ENCODE results near the gene TOR3A.

TOR3A gene

GRCh38 chr1:179066471-179066870 lies 15.4 kb upstream of the TOR3A start:
- FAIRE-seq (no peak), DNase-seq (ENCODE audit: low spot score) (no peak)

GRCh38 chr1:179077396-179077795 lies 4.5 kb upstream of the TOR3A start:
- DNase-seq (ENCODE audit: low spot score), result no peak
- FAIRE-seq, result no peak

GRCh38 chr1:179079113-179079761 lies 2.6 kb upstream of the TOR3A start:
- DNase-seq (ENCODE audit: low spot score) (peak; percentile 67), FAIRE-seq (peak; percentile 63)

DNA sequence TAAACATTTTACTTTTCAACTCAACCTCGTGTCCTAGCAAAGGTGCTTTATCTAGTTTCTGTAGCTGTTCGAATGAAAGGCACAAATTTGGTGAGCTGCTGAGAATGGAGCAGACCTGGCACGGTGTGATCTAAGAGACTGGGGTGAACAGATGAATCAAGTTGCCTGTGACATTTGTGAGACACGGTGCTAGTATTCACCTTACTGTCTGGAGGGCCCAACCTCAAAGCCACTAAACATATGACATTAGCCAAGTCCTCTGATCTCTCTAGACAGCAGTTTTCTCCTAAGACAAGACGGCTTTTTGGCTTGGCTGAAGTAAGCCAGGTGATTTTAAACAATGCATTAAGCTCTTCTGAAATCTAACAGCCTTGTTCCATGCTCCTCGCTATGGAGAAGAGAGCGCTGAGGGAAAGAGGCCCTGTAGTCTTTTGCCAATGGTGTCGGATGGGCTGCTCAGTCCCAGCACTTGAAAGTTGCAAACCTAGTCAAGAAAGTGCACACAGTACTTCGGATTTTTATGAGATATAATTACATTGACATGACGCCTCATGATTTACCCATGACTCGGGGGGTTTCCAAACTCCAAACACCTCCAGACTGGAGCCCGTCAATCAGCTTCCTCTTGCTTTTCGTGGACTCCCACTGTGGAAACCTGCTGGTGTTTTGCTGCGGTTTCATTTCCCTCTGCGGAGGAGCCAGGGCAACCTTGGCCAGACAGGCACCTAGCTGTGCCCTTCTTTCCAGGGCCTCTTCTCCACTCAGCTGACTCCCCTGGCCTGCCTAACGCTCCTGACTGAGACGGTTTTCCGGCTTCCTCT lies 794 bp upstream of the TOR3A start:
- no peak for FAIRE-seq
- no peak for DNase-seq (ENCODE audit: low spot score)

DNA sequence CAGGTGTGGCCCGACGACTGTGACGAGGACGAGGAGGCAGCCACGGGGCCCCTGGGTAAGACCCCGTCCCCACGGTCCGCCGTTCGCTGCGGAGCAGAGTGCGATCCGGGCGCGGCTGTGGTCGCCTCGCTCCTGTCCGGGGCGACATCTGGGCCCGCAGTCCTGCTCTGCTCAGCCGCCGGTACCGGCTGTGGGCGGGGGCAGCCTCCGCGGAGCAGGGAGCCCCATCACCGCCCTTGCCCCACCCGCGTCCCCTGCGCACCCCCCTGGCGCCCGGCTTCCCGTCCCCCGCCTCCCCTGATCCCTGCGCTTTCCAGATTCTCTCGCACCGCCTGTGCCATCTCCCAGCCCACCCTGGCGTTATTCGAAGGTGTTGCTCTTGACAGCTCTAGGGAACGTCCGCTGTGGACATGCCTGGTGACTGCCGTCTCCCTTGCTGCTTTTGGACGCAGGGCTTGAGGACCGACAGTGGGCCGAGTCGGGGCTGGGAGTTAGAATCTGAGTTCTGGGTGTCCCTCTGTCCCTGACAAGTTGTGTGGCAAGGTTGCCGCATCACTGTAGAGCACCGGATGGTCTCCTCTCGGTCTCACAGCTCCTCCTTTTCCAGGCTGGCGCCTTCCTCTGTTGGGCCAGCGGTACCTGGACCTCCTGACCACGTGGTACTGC lies 596 bp downstream of the TOR3A start:
- FAIRE-seq, result no peak
- peak; percentile 22 for DNase-seq (ENCODE audit: low spot score)

DNA sequence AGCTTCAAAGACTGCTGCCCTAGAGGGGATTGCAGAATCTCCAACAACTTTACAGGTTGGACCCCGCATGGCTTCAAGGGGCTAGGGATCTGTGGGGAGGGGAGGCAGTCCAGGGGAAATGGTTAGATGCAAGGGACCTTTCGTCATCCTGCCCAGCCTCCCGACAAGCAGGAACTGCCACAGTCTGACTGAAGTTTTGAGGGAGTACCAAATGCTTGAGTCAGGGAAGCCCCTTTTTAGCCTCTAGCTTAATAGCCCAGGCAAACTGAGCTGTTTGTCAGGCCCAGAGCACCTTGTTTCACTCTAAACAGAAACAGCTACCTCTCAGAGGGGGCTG lies 1.1 kb downstream of the TOR3A start:
- DNase-seq (ENCODE audit: low spot score), result no peak

DNA sequence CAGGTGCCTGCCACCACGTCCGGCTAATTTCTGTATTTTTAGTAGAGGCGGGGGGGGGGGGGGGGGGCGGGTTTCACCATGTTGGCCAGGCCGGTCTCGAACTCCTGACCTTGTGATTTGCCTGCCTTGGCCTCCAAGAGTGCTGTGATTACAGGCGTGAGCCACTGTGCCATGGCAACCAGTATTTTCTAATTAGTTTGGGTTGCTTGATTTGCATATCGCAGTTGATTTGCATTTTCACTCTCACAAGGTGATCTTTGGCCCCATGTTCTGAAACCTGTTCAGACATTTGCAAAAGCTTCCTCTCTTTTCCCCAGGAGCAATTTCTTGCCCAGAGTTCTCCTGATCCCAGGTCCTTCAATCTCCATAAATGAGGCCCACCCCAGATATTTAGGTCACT lies 1.7 kb downstream of the TOR3A start:
- DNase-seq (ENCODE audit: low spot score), result no peak
- FAIRE-seq, result no peak

More for the DNA sequence above, 1.1 kb downstream of the TOR3A start:
- no peak for FAIRE-seq

DNA sequence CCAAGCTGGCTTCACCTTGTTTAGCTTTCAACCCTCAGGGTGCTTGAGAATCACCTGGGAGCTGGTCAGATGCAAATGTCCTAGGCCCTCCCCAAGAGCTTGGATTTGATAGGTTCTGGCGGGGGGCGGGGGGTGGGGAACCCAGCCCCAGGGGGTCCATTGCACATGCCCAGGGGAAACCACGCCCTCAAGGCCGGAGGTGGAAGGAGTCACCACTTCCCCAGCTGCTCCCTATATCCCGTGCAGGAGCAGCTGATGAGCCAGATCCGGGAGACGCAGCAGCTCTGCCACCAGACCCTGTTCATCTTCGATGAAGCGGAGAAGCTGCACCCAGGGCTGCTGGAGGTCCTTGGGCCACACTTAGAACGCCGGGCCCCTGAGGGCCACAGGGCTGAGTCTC lies 5.8 kb downstream of the TOR3A start:
- no peak for FAIRE-seq
- no peak for DNase-seq (ENCODE audit: low spot score)

GRCh38 chr1:179089827-179090482 lies 8.1 kb downstream of the TOR3A start:
- FAIRE-seq, result no peak
- no peak for DNase-seq (ENCODE audit: low spot score)

DNA sequence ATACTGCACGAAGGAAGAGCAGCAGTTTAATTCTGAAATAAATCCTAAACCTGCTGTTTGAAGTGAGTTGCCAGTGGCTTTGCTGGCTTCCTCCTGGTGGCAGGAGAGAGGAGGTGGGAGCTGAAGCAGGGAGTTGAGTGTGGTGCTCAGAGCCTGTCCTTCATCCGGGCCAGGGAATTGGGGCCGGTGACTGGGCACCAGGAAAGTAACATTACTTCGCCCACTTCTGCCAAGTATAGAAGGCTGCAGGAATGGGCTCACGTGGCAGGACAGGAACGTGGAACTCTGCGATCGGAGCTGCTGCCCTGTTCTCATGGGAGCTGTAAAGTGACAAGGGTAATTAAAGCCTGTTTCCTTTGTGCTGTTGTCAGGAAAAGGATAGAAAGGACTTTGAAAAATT lies 8.7 kb downstream of the TOR3A start:
- DNase-seq (ENCODE audit: low spot score), result no peak
- FAIRE-seq, result no peak

- FAIRE-seq (no peak), DNase-seq (ENCODE audit: low spot score) (no peak)
These were observed 9.1 kb downstream of the TOR3A start for GRCh38 chr1:179090923-179091322.

DNA sequence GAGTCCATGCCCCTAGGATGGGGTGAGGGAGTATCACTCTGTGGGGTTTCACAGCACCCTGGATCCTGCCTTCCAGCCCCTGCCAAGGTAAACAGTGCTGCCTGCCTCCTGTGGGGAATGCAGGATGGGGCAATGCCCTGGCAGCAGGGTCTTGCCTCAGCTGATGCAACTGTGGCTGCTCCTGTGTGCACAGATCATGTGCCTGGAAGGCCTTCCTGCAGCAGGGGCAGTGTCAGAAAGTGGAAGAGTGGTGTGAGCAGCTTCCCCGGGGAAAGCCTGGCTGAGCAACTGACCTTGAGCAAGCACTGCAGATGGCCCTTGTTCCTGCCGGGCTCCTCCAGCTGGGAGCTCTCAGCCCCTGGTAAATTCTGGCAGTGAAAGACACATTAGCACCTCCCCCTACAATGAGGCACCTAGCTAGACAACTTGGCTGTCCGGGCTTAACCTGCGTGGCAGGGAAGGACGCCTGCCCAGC lies 9.9 kb downstream of the TOR3A start:
- no peak for FAIRE-seq
- DNase-seq (ENCODE audit: low spot score), result no peak

DNA sequence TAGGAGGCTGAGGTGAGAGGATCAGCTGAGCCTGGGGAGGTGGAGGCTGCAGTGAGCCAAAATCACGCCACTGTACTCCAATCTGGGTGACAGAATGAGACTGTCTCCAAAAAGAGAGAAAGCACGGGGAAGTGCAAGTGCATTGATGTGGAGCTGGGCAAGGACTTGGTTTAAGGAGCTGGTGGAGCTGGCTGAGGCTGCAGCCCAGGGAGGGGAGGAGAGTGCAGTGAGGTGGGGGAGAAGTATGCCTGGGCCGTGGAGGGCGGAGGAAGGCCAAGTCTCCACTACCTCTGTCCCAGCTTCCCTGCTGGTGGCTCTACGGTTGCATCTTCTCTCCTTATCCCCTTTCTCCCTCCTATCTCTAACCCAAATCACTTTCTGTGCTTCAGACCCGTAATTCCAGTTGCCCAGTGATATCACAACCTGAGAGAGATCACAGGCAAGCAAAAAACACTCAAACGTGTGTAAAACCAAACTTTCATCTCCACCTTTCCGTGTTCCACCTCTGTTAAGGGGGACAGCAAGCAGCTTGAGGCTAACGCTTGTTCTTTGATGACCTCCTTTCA lies 11.1 kb downstream of the TOR3A start:
- DNase-seq (ENCODE audit: low spot score) (no peak), FAIRE-seq (no peak)

GRCh38 chr1:179094818-179095217 lies 12.9 kb downstream of the TOR3A start:
- FAIRE-seq (no peak), DNase-seq (ENCODE audit: low spot score) (no peak)

DNA sequence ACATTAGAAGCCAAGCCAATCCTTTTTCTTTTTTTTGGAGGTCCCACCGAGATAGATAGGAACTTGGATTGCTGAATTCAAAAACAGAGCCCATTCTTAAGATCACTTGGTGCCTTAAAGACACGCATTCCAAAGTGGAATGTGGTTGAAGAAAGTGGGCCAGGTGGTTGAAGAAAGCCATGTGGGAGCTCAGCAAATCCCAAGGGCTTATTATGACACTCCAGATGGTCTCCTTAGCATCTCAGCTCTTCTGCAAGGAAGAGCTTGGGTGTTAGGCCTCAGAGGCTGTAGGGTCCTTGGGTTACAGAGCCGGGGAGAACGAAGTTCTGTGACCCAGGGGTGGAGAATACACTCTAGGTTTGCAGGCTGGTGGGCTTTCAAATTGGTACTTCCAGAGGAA lies 13.5 kb downstream of the TOR3A start:
- no peak for FAIRE-seq

DNA sequence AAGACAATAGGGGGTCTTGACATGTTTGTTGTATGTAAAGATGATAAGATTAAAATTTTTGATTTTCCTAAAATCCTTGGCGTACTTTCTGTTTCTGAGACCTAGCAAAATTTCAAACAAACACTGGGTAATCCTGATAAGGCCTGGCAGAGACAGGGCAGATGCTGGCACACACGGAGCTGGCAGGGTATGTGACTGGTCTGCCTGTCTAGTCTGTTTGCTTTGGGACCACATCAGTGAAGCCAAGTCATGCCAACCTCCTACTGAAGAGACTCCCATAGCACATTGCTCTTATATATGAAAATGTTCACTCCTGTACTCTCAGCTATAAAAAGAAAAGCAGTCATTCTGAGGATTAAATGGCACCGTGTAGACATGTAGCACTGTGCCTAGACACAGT lies 14.1 kb downstream of the TOR3A start:
- DNase-seq (ENCODE audit: low spot score) (no peak), FAIRE-seq (no peak)

More for the DNA sequence above, 13.5 kb downstream of the TOR3A start:
- DNase-seq (ENCODE audit: low spot score), result no peak

- FAIRE-seq (no peak), DNase-seq (ENCODE audit: low spot score) (no peak)
These were observed 18.0 kb downstream of the TOR3A start for GRCh38 chr1:179099891-179100290.

DNA sequence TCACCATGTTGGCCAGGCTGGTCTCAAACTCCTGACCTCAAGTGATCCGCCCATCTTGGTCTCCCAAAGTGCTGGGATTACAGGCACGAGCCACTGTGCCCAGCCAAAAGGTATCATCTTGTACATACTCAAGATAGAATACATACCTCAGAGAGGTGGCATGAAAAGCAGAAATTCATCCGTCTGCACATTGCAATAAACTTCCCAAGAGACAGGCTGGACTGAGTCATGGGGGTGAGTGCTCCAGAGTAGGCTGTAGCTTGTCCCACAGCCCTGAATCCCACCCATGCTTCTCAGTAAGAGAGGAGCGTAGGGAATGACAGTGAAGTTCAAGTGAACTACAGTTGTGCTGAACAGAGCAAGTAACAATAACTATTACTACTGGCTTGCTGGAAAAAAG lies 19.7 kb downstream of the TOR3A start:
- DNase-seq (ENCODE audit: low spot score) (no peak), FAIRE-seq (no peak)

GRCh38 chr1:179103999-179104398 lies 22.1 kb downstream of the TOR3A start:
- DNase-seq (ENCODE audit: low spot score) (no peak), FAIRE-seq (no peak)

DNA sequence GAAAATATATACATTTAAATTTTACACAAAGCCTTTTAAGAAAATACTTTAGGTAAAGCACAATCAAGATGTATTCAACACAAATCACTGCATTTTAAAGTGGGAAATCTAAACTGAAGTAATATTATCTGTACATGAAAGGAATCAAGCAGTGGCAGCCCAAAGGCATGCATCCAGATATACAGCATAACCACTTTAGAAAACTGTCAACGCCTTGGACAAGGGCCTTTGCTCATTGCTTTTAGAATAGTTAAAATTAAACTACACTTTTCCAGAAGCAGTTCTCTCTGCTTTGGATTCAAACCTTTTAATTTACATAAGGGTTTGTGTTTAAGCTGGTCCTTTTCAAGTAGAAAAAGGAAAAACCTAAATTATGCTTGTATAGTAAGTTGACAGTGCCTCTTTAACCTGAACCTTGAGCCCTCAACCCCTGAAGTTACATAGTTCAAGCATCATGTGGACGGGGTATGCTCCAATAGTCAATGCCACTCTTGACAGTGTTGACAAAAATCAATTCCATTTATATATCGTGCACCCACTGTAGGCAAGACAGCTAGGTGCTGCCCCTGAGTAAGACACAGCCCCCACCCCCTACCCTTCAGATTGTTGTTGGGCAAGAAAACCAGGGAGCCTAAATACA lies 22.9 kb downstream of the TOR3A start:
- FAIRE-seq, result no peak
- no peak for DNase-seq (ENCODE audit: low spot score)

DNA sequence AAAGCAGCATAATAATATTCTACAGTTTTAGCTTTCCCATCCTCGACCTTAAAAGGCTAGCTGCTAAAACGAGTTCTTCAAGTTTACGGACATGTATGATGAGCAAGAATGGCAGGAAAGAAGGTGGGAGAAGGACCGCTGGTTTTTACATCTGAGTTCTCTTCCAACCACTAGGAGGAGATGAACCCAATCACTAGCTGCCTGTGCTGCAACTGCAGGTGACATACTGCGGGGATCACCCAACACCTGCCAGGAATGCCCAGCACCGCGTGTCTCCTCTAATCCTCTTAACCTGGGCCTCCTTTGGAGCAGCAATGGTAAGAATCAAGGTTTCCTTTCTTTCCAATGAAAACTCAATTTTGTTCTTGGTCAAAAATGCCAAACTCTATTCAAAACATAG lies 23.5 kb downstream of the TOR3A start:
- no peak for FAIRE-seq
- no peak for DNase-seq (ENCODE audit: low spot score)

All from RCC 7860 (cell line).